Measurements from ENCODE around the gene HES6.

Gene HES6

DNA sequence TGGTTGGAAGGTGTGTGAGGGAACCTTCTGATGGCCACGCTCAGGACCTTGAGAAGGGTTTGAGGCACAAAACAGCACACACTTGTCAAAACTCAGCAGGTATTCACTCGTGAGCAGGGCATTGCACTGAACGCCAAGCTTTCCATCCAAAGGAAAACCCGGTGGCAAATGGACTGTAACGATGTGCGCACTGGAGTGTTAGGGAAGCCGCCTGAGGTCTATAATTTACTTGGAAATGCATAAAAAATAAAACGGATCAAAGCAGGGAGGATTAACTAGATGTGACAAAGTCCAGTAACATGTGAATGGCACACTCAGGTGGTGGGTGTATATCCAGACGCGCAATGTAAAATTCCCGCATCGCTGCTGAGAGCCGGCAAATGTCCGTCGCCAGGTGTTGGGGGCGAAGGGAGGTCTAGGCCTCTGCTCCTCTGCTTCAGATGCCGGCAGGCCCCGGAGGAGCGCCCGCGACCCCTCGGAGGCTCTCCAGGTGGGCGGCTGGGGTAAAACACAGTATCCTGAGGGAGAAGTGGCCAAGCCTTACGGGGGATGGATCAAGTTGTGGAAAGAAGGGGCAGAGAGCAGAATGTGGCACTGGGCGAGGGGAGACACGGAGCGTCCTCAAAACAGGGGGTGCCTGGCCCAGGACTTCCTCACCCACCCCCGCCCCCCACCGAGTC, 15.3 kb downstream of the HES6 start:
- no peak overlapping the region for H3K27ac Mint-ChIP-seq
- H3K4me1 Mint-ChIP-seq (ENCODE audit: low read depth) = no peaks in the 10 kb centered on the region
- no peaks in the 10 kb centered on the region for H3K27me3 Mint-ChIP-seq
- H3K4me3 Mint-ChIP-seq = no peak overlapping the region
- DNase-seq = no peak
- H3K9me3 Mint-ChIP-seq = no peaks in the 10 kb centered on the region
- H3K36me3 Mint-ChIP-seq (ENCODE audit: low read depth) = peaks cover 9% of the 10 kb centered on the region

DNA sequence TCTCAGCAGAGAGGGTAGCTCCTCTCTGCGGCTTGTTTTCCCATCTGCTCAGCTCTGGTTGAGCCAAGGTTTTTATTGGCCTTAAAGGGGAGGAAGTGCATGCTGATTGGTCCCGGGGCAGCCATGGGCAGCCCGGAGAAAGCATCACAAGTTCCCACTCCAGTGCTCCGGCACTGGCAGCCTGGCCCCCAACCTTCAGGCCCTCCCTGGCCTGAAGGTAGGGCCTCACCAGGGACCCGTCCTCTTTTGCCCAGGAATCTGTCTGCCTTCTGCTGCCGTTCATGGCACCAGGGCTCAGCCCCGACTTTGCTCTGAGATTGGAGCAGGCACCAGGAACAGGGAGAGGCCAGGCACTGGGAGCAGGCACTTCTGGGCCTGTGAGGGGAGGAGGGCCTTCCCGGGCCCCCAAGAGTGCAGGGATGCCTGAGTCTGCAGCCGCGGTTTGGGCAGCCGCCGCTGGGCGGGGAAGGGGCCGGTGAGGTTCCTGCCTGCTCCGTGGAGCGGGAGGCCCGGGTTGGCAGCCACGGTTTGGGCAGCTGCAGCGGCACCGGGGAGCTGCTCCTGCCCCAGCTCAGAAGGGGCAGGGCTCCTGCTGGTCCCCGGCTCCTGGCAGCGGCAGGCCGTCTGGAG, 18.8 kb downstream of the HES6 start:
- H3K27me3 Mint-ChIP-seq = peaks cover 11% of the 10 kb centered on the region
- H3K27ac Mint-ChIP-seq = no peak overlapping the region
- H3K4me1 Mint-ChIP-seq (ENCODE audit: low read depth) = no peaks in the 10 kb centered on the region
- peak overlapping the region; percentile 39 for H3K4me3 Mint-ChIP-seq
- H3K36me3 Mint-ChIP-seq (ENCODE audit: low read depth) = peaks cover 8% of the 10 kb centered on the region
- H3K9me3 Mint-ChIP-seq = no peaks in the 10 kb centered on the region
- no peak for DNase-seq

- Mint-ChIP-seq H3K4me1 (ENCODE audit: low read depth) (no peaks in the 10 kb centered on the region), H3K4me3 (no peak overlapping the region), H3K27ac (no peak overlapping the region), H3K9me3 (no peaks in the 10 kb centered on the region), H3K36me3 (ENCODE audit: low read depth) (peaks cover 6% of the 10 kb centered on the region), H3K27me3 (peaks cover 14% of the 10 kb centered on the region)
- no peak for DNase-seq
These were observed 19.5 kb downstream of the HES6 start for GRCh38 chr2:238220274-238220891.

GRCh38 chr2:238216651-238217184, 23.1 kb downstream of the HES6 start:
- H3K27ac Mint-ChIP-seq = no peak overlapping the region
- no peaks in the 10 kb centered on the region for H3K4me1 Mint-ChIP-seq (ENCODE audit: low read depth)
- H3K4me3 Mint-ChIP-seq = no peak overlapping the region
- no peaks in the 10 kb centered on the region for H3K36me3 Mint-ChIP-seq (ENCODE audit: low read depth)
- H3K27me3 Mint-ChIP-seq = peaks cover 31% of the 10 kb centered on the region
- no peaks in the 10 kb centered on the region for H3K9me3 Mint-ChIP-seq
- DNase-seq = no peak

DNA sequence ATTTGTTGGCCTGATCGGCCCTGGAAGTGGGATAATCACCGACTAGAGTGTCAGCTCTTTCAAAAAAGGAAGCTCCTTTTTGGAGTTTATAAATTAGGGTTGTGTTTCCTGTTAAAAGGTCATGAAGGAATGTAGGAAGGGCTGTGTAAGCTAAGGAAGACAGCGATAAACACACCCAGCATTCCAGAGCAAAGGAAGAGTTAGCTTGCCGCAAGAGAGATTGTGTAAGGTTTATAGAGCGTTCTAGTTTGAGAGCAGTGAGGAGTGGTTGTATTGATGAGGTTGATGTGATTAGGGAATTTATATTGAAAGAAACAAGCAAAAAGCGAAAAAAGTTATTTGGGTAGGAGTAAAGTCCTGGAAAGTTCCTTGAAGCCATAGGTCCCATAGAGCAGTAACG, 32.8 kb downstream of the HES6 start:
- peaks cover 9% of the 10 kb centered on the region for H3K36me3 Mint-ChIP-seq (ENCODE audit: low read depth)
- no peaks in the 10 kb centered on the region for H3K9me3 Mint-ChIP-seq
- H3K27me3 Mint-ChIP-seq = no peaks in the 10 kb centered on the region
- H3K4me1 Mint-ChIP-seq (ENCODE audit: low read depth) = peaks cover 15% of the 10 kb centered on the region
- no peak overlapping the region for H3K4me3 Mint-ChIP-seq
- no peak for DNase-seq
- H3K27ac Mint-ChIP-seq = no peak overlapping the region

DNA sequence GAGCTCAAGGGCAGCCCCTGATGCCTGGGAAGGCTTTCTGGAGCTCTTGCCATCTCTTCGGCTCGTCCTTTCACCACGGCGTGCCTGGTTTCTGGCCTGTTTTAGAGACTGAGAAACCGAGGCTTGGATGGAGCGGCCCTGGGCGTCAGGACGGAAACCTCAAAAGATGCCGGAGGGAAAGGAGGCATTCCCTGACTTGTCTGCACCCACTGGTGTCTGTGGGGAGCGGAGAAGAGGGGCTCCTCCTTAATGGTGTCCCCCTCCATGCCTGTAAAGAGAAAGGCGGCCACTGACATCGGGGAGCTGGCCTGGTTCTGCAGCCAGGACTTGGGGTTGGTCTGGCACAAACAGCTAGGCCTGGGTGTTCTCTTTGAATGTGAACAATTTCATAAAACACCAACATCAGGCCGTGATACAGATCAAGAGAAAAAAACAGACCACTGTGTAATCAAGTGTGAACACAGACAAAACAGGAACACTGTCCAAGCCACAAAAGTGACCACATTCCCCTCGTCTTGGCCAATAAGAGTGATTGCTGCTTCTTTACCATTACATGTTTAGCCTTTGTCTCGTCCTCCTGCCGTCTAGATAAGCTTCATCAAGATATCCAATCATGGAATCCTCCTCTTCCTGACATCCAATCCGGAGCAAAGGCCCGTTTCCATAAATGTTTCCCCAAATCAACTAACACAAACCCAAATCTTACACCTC, 35.7 kb downstream of the HES6 start:
- peak overlapping the region; percentile 91 for H3K27ac Mint-ChIP-seq
- H3K4me1 Mint-ChIP-seq (ENCODE audit: low read depth) = peaks cover 43% of the 10 kb centered on the region
- H3K9me3 Mint-ChIP-seq = no peaks in the 10 kb centered on the region
- DNase-seq = no peak
- peaks cover 35% of the 10 kb centered on the region for H3K36me3 Mint-ChIP-seq (ENCODE audit: low read depth)
- H3K4me3 Mint-ChIP-seq = peak overlapping the region; percentile 77
- no peaks in the 10 kb centered on the region for H3K27me3 Mint-ChIP-seq

GRCh38 chr2:238203094-238203972, 36.5 kb downstream of the HES6 start, which contains the start of gene ILKAP:
Gene ILKAP (minus strand): TSS chr2:238203695. CDS start chr2:238203553, 142 bp downstream.
- Mint-ChIP-seq H3K4me3 (peak within 1 kb of the TSS; percentile 89), H3K9me3 (no peaks in the 10 kb centered on the region), H3K27ac (peak within 1 kb of the TSS; percentile 92), H3K27me3 (no peaks in the 10 kb centered on the region), H3K4me1 (ENCODE audit: low read depth) (peaks cover 50% of the 10 kb centered on the region), H3K36me3 (ENCODE audit: low read depth) (peaks cover 39% of the 10 kb centered on the region)
- DNase-seq = peak; percentile 92

- Mint-ChIP-seq H3K4me1 (ENCODE audit: low read depth) (peaks cover 57% of the 10 kb centered on the region), H3K4me3 (peak overlapping the region; percentile 89)
- no peak for DNase-seq
These were observed 37.3 kb downstream of the HES6 start for GRCh38 chr2:238202326-238203093.

GRCh38 chr2:238190445-238190844, 49.4 kb downstream of the HES6 start:
- H3K27ac Mint-ChIP-seq = no peak overlapping the region
- no peak for DNase-seq
- peaks cover under 1% of the 10 kb centered on the region for H3K4me1 Mint-ChIP-seq (ENCODE audit: low read depth)
- no peak overlapping the region for H3K4me3 Mint-ChIP-seq
- no peaks in the 10 kb centered on the region for H3K9me3 Mint-ChIP-seq
- no peaks in the 10 kb centered on the region for H3K27me3 Mint-ChIP-seq
- peaks cover 100% of the 10 kb centered on the region for H3K36me3 Mint-ChIP-seq (ENCODE audit: low read depth)

More at GRCh38 chr2:238202326-238203093, 37.3 kb downstream of the HES6 start:
- Mint-ChIP-seq H3K9me3 (no peaks in the 10 kb centered on the region), H3K27ac (peak overlapping the region; percentile 92), H3K36me3 (ENCODE audit: low read depth) (peaks cover 42% of the 10 kb centered on the region), H3K27me3 (no peaks in the 10 kb centered on the region)
